B cell (primary cell): Measurements from ENCODE around the gene FA2H. TPM values are rescaled to one million over a fixed set of nuclear protein-coding genes. Genes with fewer than 3 reads are reported as not detected.

Experiments
- ATAC-seq: fragments of 200-7000 bp; cut with Tn5 transposase; one replicate; pipeline ENCODE4 v1.10.0; 2021; ENCODE audit warnings: low read depth, mild to moderate bottlenecking, moderate number of reproducible peaks, moderate library complexity
- CTCF ChIA-PET: fragments of 350-600 bp; sonication (Branson Sonifier 250); formaldehyde crosslinking; loops from one replicate; lab custom pipeline; 2021; ENCODE audit warnings: antibody characterized with exemption, inconsistent platforms; lab: Charles Lee
- POLR2A ChIA-PET: fragments of 350-600 bp; sonication (Branson Sonifier 250); formaldehyde crosslinking; loops from one replicate; lab custom pipeline; 2021; ENCODE audit warnings: antibody characterized with exemption; lab: Charles Lee
- DNase-seq: peaks from one replicate; pipeline ENCODE4 v3.0.0; 2013
- H2AFZ ChIP-seq: 2 replicates; pipeline ENCODE4 v1.6.1; 2012; ENCODE audit warnings: mild to moderate bottlenecking, low read depth, low read length; ENCODE audit not compliant: insufficient read depth, poor library complexity, severe bottlenecking
- H3K27ac ChIP-seq, 2 donors: 1 replicate in 1 of 2; 2 replicates in 1 of 2; pipeline ENCODE4 v1.5.1; 2012 to 2013; ENCODE audit warnings: low read length in 2 of 2, mild to moderate bottlenecking in 2 of 2, moderate library complexity in 1 of 2
- H3K27me3 ChIP-seq, 4 experiments: fragments of 200-600 bp in 1 of 4; sonication (generic) in 1 of 4; replicated peaks in 1 of 4; 1 replicate in 2 of 4; 2 replicates in 2 of 4; pipeline versions ENCODE4 v1.6.1 to v1.7.0; 2013 to 2016; ENCODE audit warnings: low read length in 3 of 4, mild to moderate bottlenecking in 2 of 4, mixed read lengths in 1 of 4, moderate library complexity in 1 of 4; ENCODE audit not compliant: insufficient read depth in 4 of 4, control insufficient read depth in 3 of 4; ENCODE audit errors: control extremely low read depth in 1 of 4
- H3K36me3 ChIP-seq, 2 experiments: replicated peaks in 1 of 2; 1 replicate in 1 of 2; 2 replicates in 1 of 2; pipeline versions ENCODE4 v1.6.1 to v1.7.1; 2013; ENCODE audit warnings: low read length in 1 of 2; ENCODE audit not compliant: insufficient read depth in 2 of 2, control insufficient read depth in 1 of 2; ENCODE audit errors: control extremely low read depth in 1 of 2, extremely low read depth in 1 of 2
- H3K4me1 ChIP-seq, 2 donors: fragments of 200-600 bp in 1 of 2; sonication (generic) in 1 of 2; 1 replicate in 1 of 2; 2 replicates in 1 of 2; pipeline versions ENCODE4 v1.5.1 to v1.6.1; 2013 to 2017; ENCODE audit warnings: low read length in 2 of 2; ENCODE audit not compliant: control insufficient read depth in 2 of 2, insufficient read depth in 2 of 2
- H3K4me2 ChIP-seq: replicated peaks from 2 replicates; pipeline ENCODE3; 2012; ENCODE audit warnings: mild to moderate bottlenecking, low read depth, low read length; ENCODE audit not compliant: poor library complexity, severe bottlenecking
- H3K4me3 ChIP-seq, 5 experiments: fragments of 200-600 bp in 1 of 5; sonication (generic) in 1 of 5; 1 replicate in 3 of 5; 2 replicates in 2 of 5; pipeline versions ENCODE4 v1.5.1 to v1.7.0; 2011 to 2016; ENCODE audit warnings: low read length in 4 of 5, mild to moderate bottlenecking in 4 of 5, low read depth in 2 of 5, control low read depth in 1 of 5, moderate library complexity in 1 of 5; ENCODE audit not compliant: insufficient read depth in 1 of 5; ENCODE audit errors: control extremely low read depth in 1 of 5, extremely low read depth in 1 of 5
- H3K79me2 ChIP-seq: fragments of 200-600 bp; sonication (generic); one replicate; pipeline ENCODE4 v1.6.0; 2016; ENCODE audit warnings: low read length; ENCODE audit not compliant: control insufficient read depth, insufficient read depth
- H3K9ac ChIP-seq: fragments of 200-600 bp; sonication (generic); 2 replicates; pipeline ENCODE4 v1.6.1; 2017; ENCODE audit warnings: mild to moderate bottlenecking, low read length, moderate library complexity
- H3K9me3 ChIP-seq, 3 donors: one replicate each; pipeline versions ENCODE4 v1.6.1 to v1.7.1; 2013; ENCODE audit warnings: low read length in 2 of 3; ENCODE audit not compliant: control insufficient read depth in 2 of 3, insufficient read depth in 1 of 3; ENCODE audit errors: control extremely low read depth in 1 of 3
- H4K20me1 ChIP-seq: 2 replicates; pipeline ENCODE4 v1.6.0; 2012; ENCODE audit warnings: mild to moderate bottlenecking, low read length; ENCODE audit not compliant: insufficient read depth, control insufficient read depth, poor library complexity, severe bottlenecking
- H3K27ac Mint-ChIP-seq: one replicate; pipeline ENCODE4 v1.8.0; 2021; ENCODE audit warnings: mixed read lengths
- H3K27me3 Mint-ChIP-seq: one replicate; pipeline ENCODE4 v1.8.0; 2021; ENCODE audit warnings: mixed read lengths
- H3K4me1 Mint-ChIP-seq: one replicate; pipeline ENCODE4 v1.8.0; 2021; ENCODE audit warnings: mixed read lengths
- H3K4me3 Mint-ChIP-seq: one replicate; pipeline ENCODE4 v1.8.0; 2021; ENCODE audit warnings: mixed read lengths
- H3K9me3 Mint-ChIP-seq: one replicate; pipeline ENCODE4 v1.8.0; 2022; ENCODE audit warnings: mixed read lengths; ENCODE audit not compliant: insufficient read depth
- EZH2 ChIP-seq: IDR thresholded peaks from 2 replicates; pipeline ENCODE4 v1.6.1; 2012; ENCODE audit warnings: borderline replicate concordance, low read depth, mild to moderate bottlenecking, moderate library complexity, low read length; ENCODE audit not compliant: insufficient read depth, poor library complexity, severe bottlenecking
- WGBS: methylation state at CpG from one replicate; pipeline ENCODE4 v1.1.5; 2013; ENCODE audit warnings: missing lambda C conversion rate; ENCODE audit not compliant: insufficient coverage; 5-methylcytosine and 5-hydroxymethylcytosine counted together
- intact Hi-C: fragments of 100-400 bp; cut with micrococcal nuclease; formaldehyde crosslinking; loops from one replicate; pipeline ENCODE4 v1.10.0; 2022
- polyA plus RNA-seq: library from polyadenylated mRNA; depleted of rRNA; stranded (reverse); fragments of >200 nt; gene quantifications from 2 replicates; pipeline ENCODE4 v1.2.3, GENCODE V29; 2012
- total RNA-seq, 2 donors: library from RNA; stranded (reverse); fragments of 120-200 nt in 1 of 2; gene quantifications; 1 replicate in 1 of 2; 2 replicates in 1 of 2; pipeline versions ENCODE4 v1.2.3 to v1.2.4, GENCODE V29; 2013 to 2022
- TF ChIP-seq, protein P1 (sequence below): fragments of 200-600 bp; IDR thresholded peaks from one replicate; pipeline ENCODE4 v1.8.0; 2022; ENCODE audit warnings: antibody characterized with exemption, mild to moderate bottlenecking

Gene FA2H
- total and polyA plus RNA-seq, 2 donors (not counting 1 experiment from before 2014, with no cell fraction given) = 1.0 to 3.6 TPM

DNA sequence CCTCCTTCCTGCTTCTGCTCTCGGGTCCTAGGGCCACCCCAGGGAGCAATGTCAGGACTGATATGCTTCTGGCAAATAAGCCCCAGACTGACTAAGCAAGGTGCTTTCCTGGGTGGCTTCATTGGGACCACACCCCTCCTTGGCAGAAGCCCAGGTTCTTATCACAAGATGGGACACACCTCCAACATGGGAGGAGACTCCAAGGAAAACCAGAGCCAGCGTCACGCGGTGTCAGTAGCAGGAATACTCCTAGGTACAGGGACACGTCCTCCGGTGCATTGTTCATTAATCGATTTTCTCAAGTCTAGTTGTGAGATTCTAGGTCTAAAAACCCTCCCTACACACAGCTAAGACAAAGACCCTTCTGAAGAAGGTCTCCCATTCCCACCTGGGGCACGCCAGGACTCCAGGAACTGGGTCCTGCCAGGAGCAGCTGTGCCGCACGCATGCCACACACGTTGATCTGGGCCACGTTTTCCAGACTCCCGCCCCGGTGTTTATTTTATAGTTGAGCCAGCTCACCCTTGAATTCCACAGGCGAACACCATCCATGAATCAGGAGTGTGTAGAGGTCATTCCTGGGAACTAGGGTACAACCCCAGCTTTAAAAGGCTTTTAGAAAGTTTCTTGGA lies 30.8 kb downstream of the FA2H start:
- Histone ChIP-seq H3K9ac (no peak overlapping the region), H3K9me3 (peaks cover 0 to 3% (median 0%) of the 10 kb centered on the region in 3 donors), H3K27ac (no peak overlapping the region), H3K36me3 (no peaks in the 10 kb centered on the region), H2AFZ (no peak overlapping the region), H3K4me1 (no peaks in the 10 kb centered on the region), H3K79me2 (no peaks in the 10 kb centered on the region), H3K27me3 (no peaks in the 10 kb centered on the region), H3K4me3 (no peak overlapping the region), H4K20me1 (no peaks in the 10 kb centered on the region), H3K4me2 (no peak overlapping the region)
- no peaks in the 10 kb centered on the region for H3K4me1 Mint-ChIP-seq
- no peak for DNase-seq
- POLR2A ChIA-PET = no interaction called here
- H3K9me3 Mint-ChIP-seq = no peaks in the 10 kb centered on the region
- H3K4me3 Mint-ChIP-seq = no peak overlapping the region
- CTCF ChIA-PET = no interaction called here
- intact Hi-C loops = no loop called here
- no peak overlapping the region for H3K27ac Mint-ChIP-seq
- 93% methylated on average over 13 of the region's 15 CpGs for WGBS
- no peaks in the 10 kb centered on the region for H3K27me3 Mint-ChIP-seq
- ATAC-seq = no peak
- TF ChIP-seq EZH2 = no peak
- TF ChIP-seq, protein P1, sequence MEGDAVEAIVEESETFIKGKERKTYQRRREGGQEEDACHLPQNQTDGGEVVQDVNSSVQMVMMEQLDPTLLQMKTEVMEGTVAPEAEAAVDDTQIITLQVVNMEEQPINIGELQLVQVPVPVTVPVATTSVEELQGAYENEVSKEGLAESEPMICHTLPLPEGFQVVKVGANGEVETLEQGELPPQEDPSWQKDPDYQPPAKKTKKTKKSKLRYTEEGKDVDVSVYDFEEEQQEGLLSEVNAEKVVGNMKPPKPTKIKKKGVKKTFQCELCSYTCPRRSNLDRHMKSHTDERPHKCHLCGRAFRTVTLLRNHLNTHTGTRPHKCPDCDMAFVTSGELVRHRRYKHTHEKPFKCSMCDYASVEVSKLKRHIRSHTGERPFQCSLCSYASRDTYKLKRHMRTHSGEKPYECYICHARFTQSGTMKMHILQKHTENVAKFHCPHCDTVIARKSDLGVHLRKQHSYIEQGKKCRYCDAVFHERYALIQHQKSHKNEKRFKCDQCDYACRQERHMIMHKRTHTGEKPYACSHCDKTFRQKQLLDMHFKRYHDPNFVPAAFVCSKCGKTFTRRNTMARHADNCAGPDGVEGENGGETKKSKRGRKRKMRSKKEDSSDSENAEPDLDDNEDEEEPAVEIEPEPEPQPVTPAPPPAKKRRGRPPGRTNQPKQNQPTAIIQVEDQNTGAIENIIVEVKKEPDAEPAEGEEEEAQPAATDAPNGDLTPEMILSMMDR = no peak

DNA sequence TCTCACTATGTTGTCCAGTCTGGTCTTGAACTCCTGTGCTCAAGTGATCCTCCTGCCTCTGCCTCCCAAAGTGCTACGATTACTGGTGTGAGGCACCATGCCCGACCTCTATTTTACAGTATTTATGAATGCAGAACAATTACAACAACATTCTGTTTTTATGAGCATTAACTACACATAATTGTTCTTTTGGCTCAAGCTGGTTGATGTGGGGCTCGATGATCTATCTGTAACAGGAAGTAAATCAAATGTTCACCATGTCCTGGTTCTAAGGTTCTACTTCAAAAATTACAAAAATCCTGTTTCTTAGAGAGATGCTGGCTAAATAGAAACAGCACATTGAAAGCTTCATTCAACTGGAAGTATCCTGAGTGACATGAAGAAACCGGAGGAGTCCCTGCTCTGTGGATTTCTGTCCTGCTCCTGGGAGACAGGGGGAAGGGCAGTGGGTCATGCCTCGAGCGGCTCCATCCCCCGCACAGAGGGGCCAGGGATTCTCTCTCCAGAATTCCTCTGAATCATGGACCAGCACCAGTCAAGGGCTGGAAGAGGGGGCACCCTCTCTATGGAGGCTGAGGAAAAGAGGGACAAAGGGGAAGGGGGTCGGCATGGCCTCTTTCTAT lies 31.5 kb downstream of the FA2H start:
- Histone ChIP-seq H3K9me3 (peaks cover 0 to 3% (median 0%) of the 10 kb centered on the region in 3 donors), H4K20me1 (no peaks in the 10 kb centered on the region), H3K79me2 (no peaks in the 10 kb centered on the region), H3K4me3 (no peak overlapping the region), H3K27me3 (no peaks in the 10 kb centered on the region), H3K36me3 (no peaks in the 10 kb centered on the region), H3K9ac (no peak overlapping the region), H3K4me2 (no peak overlapping the region), H3K4me1 (no peaks in the 10 kb centered on the region), H2AFZ (no peak overlapping the region), H3K27ac (no peak overlapping the region)
- no peak for TF ChIP-seq EZH2
- TF ChIP-seq, protein P1 = no peak
- Mint-ChIP-seq H3K27me3 (no peaks in the 10 kb centered on the region), H3K27ac (no peak overlapping the region), H3K4me3 (no peak overlapping the region), H3K9me3 (no peaks in the 10 kb centered on the region), H3K4me1 (no peaks in the 10 kb centered on the region)
- intact Hi-C loops = no loop called here
- DNase-seq = no peak
- no peak for ATAC-seq
- POLR2A ChIA-PET = no interaction called here
- CTCF ChIA-PET = no interaction called here
- 75% methylated on average over 1 of the region's 8 CpGs for WGBS
